ENCODE measurements around the gene ADARB2.

Gene ADARB2

DNA sequence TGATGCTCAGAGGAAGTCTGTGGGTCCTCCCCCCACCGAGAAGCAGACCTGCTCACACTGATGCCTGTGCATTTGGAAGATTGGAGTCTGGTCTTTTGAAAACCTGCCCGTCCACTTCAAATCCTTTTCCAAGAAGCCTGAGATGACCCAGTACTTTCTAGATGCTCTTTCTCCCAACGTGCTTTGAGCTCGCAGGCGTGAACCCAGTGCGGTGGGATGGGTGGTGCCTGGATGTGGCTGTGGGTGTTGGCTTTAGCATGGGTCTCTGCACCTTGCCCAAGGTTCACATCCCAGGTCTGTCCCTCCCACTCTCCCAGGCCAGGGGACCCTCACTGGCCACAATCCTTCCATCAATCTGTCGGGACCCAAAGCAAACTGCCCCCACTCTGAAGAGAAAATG lies 170.2 kb downstream of the ADARB2 start:
- no peak for DNase-seq (ENCODE audit: low read depth)

DNA sequence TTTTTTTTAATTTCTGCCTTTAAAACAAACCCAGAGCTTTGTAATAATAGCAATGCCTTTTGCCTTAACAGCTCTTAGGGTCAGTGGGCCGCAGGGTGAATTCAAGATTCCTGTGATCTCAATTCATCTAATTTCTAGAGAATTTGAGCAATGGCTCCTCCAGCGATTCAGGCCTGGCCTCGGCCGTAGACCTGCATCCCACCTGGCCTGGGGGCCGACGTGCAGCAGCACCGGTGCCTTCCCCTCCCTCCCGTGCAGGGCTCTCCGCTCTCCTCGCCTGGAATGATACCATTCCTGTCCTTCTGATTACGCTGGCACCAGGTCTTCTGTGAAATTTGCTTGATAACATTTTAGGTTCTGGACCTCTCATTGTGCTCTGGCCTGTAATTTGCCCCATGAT lies 172.5 kb downstream of the ADARB2 start:
- DNase-seq (ENCODE audit: low read depth): no peak

DNA sequence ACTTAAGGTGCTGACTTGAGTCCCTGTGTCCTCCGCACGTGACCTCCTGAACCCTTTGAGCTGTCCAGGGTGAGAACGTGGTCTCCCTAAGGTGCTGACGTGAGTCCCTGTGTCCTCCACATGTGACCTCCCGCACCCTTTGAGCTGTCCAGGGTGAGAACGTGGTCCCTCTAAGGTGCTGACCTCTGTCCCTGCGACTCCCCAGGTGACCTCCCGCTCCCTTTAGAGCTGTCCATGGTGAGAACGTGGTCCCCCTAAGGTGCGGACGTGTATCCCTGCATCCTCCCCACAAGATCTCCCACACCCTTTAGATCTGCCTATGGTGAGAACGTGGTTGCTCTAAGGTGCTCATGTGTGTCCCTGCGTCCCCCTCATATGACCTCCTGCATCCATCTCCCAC lies 174.3 kb downstream of the ADARB2 start:
- no peak for DNase-seq (ENCODE audit: low read depth)

DNA sequence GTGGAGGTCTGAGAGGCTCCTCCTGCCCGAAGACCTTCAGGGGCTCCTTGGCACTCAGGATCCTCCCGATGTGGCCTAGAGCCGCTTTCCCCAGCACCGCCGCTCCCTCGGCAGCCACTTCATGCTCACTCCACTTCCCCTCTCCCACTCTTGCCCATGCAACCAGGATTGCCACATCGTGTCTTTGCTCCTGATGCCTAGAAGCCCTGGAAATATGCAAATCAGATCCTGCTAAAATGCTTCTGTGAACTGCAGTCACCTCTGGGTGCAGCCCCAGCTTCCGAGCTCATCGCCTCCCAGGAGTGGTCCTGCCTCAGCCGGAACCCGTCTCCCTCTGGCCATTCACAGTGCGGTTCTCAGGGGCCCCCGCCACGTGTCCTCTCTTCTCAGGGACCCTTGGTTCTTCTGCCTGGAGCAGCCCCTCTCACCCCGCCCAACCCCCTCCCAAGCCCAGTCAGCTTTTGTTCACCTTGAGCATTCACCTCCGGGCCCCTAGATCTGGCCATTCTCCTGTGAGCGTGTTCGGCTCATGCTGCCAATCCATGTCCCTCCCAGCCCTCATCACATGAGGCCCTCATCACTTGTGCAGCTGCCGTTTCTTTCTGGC lies 175.5 kb downstream of the ADARB2 start:
- DNase-seq (ENCODE audit: low read depth): no peak

DNA sequence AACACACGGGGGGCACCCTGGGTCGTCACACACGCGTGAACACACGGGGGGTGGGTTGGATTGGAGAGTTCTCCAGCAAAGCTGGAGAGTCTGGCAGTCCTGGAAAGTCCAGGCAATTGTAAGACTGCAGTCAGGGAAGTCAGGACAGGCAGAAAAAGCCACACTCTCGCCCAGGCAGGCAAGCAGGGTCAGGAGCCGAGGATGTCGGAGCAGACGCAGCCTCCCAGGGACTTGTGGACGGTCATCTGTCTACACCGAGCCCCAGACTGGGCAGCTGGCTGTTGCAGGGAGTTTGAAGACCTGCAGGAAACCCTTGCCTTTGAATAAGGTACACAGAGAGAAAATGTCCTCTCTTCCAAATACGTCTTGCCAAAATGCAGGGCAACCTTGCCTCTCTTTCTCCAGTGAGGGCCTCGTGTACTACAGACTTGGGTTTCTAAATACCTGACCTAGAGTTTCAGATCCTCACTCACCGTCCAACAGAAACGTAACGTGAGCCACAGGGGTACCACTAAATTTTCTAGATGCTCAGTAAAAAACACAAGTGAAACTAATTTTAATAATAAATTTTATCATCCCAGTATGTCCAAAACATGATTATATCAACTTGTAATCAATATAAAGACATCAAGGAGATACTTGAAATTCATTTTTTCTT lies 176.7 kb downstream of the ADARB2 start:
- DNase-seq (ENCODE audit: low read depth): no peak

DNA sequence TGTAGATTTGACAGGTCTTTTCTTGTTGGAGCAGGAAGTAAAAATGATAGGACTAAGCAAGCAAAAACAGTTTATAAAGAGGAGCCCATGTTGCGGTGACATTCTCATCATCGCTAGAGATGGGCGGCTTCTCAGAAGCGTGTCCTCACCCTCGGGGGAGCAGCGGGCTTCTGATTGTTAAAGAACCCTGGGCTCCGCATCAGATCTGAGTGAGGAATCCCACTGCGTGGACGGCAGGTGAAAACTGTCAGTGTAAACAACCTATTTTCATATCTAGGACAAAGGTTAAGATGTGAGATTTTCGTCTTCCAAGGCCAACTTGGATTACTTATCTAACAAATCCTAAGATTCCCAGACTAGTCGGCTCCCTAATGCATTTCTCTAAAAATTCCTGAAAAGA lies 177.6 kb downstream of the ADARB2 start:
- no peak for DNase-seq (ENCODE audit: low read depth)

DNA sequence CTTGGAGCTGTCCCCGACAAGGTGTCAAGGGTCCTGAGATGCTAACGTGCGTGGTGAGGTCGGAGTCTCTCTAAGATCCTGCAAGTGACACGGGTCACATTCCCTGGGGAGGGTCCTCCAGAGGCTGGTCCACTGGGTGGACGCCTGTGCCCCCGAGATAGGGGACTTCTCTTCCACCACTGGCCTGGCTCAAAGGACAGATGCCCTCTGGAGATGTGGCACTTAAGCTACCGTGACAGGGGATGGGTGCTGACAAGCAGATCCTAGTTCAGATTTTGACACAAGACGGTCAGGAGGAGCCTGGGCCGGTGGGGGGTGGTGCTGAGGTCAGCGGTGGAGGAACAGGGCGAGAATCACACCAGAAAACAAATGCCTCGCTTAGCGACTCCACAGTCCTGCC lies 178.0 kb downstream of the ADARB2 start:
- DNase-seq (ENCODE audit: low read depth): no peak

DNA sequence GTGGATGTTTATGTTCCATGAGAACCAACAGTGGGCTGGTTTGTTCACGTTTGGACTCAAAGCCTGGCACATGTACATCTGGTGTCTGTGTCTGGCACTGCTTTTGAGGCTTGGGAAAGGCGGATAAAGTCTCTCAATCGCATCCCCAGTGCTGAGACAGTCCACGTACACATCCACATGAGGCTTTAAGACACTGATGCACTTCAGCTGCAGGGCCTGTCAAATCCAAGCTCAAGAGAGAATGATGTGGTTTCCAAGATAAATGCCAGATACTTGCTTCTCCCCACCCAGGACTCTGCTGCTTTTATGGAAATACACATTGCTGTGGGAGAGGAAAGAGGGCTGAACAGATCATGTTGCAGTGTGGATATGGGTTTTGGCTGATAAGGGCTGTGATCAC lies 178.4 kb downstream of the ADARB2 start:
- no peak for DNase-seq (ENCODE audit: low read depth)

DNA sequence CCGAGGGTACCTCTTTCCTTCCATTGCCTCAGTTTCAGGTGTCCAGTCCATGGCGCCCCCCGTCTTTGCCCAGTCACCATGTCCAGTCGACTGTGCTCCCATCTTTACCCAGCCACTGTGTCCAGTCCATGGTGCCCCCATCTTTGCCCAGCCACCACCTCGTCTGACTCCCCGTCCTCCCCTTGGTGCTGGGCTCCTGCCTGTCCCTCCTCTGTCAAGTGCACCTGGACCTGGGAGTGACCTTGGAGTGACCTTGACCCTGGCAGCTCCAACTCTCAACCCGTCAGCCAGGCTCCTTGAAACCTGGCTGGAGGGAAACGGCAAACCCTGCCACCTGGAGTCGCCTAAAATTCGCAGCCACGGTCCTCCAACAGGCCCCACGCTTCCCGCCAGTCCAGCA lies 180.2 kb downstream of the ADARB2 start:
- no peak for DNase-seq (ENCODE audit: low read depth)

DNA sequence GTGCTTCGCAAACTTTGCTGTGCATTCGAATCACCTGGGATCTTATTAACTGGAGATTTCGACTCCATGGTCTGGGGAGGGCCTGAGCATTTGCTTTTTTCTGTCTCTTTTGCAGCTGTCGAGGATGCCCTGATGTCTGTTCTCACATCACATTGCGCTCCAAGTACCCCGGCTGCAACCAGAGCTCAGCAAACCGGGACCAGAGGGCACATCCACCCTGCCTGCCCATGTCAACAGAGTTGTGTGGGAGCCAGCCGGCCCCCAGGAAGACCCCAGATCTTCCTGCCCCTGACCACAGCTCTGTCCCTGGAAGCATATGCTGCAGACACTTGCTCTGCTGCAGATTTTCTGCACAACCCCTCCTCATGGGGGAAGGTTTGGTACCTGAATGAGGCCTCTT lies 180.8 kb downstream of the ADARB2 start:
- no peak for DNase-seq (ENCODE audit: low read depth)

DNA sequence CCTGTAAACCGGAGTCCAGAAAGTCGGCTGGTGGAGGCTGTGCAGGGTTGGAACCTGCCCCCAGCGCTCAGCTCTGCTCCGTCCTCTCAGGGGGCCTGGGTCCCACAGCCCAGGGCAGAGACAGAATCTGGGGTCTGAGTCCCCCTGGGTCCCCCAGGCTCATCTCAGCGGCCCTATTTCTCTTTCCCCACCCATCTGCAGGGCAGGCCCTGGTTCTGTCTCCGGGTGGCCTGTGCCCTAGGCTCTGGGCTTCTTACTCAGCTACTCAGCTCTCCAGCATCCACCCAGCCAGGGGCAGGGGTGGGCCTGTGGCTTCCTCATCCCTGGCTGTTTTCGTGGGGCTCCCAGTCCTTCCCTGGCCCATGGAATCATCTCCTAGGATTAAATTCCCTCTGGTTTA lies 183.4 kb downstream of the ADARB2 start:
- DNase-seq (ENCODE audit: low read depth): no peak

DNA sequence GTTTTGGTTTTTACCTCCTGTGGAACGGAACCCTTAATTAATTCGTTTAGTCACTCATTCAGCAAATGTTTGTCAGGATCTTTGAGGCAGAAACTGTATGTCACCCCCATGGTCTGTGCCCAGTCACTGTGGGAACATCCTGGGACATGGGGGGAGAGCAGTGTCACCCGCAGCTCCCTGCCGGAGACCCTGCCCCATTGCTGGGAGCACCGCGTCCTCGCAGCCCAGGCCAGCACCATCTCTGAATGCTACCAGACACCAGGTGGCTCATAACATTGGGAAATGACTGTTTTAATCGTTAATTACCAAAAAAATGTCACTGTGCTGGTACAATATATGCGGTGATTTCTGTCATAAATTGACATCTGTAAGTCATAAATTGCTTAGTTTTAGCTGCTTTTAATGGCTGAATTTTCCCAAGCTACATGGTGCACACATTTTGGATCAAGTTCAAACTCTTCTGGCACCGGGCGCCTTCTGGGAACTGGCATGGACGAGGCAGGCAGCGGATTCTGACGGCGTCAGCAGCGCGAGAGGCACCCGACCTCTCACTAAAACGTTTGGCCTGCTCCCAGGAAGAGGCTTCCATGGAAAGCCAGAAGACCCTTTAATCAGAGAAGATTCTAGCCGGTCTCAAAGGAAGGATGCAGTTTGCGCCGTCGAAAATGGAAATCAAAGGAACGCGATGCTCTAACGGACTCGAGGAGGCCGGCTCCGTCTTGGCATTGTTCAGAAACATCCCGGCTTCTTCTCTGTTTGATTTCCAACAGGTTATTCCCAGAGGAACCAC lies 184.2 kb downstream of the ADARB2 start:
- DNase-seq (ENCODE audit: low read depth): no peak

DNA sequence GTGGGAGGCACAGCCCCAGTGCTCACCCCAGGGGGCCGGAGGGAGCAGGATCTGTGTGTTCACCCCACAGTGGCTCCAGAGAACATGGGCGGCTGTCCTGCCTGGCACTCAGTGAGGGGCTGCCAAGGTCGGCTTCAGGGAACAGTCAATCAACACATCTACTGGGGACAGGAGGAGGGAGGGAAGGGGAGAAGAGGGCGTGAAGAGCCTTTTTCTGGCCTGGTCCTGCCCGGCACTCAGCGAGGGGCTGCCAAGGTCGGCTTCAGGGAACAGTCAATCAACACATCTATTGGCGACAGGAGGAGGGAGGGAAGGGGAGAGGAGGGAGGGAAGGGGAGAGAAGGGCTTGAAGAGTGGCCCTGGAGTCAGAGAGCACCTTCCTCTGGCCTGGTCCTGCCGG lies 184.9 kb downstream of the ADARB2 start:
- DNase-seq (ENCODE audit: low read depth): no peak

DNA sequence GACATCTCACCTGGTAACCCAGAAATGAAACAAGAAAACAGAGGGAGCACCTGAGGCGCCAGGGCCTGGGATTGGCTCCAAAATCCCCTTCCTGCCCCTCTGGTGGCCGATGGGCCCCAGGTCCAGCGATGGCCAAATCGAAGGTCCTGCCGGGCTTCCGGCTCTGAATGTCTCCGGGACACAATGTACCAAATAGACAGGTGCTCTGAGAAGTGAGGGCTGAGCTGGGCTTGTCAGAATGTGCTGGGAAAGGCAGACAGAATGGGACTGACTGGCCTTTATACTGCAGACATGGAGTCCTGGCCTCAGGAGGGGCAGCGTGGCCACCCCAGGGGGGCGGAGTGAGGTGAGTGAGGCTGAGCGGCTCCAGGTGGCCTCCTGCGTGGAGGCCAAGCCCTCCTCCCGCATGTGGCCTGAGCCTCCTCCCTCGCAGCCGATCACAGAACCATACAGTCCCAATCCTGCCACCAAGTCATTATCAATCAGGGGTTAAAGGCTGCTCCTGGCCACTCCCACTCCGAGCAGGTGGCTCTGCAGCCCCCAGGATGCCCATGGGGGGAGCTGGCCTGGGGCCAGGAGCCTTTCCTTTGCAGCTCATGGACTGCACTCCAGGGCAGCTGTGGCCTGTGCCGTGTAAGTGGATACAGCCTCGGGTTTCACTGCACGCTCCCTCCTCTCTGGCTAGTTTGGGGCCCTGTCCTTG lies 185.5 kb downstream of the ADARB2 start:
- no peak for DNase-seq (ENCODE audit: low read depth)

DNA sequence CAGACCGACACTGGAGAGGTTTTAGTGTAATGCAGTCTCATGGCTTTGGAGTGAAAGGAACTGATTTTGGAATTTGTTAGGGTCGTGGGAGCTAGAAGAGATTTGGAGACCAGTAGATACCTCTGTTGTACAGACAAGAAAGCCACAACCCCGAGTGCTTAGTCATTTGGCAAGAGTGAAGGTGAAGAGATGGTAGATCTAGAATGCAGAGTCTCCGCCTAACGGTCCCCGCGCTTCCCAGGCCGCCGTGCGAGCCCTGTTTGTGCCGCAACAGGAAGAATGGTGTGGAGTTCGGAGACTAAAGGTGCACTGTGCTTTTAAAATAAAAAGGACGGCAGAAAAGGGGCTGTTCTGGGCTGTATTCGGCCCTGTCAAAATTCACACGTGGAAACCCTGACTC lies 186.7 kb downstream of the ADARB2 start:
- no peak for DNase-seq (ENCODE audit: low read depth)

DNA sequence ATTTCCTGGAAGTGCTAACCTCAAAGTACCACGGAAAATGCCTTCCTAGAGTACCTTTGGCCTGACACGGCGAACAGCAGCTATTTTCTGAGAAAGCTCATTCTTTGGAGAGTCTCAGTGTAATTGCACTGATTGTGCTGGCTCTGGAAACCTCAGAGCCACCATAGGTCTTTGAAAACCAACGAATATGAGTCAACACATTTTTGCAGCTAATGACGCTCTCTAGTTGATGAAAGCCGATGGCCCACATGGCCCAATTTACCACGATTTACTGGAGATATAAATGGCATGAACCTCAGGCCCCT lies 187.1 kb downstream of the ADARB2 start:
- no peak for DNase-seq (ENCODE audit: low read depth)

DNA sequence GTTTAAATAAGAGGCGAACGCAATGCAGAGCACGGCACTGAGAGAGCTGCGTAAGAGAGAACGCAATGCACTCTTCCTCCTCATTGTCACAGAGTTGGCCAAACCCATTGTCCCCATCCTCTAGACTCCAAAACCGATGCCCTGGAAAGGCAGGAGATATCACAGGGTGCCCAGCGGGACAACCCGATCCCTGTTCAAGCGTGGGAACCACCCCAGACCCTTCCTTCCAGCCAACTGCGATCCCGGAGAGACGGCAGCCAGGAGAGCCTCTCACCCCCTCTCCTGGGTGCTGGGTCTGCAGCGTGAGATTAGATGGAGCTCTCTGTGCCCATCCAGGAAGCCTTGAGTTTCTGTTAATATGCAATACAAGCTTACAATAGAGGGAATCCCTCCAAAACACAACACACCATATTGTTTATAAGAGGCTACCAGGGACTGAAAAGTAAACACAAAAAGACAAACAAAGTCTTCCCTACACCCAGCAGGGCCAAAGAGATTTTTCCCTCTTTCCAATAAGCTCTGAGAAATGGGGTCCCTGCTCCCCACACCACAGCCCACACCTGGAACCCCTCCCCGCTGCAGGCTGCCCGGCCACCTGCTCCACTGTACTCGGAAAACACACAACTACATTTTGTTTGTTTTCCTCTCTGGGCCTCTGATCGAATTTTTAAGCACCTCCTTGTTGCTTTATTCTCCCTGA lies 187.6 kb downstream of the ADARB2 start:
- DNase-seq (ENCODE audit: low read depth): no peak

DNA sequence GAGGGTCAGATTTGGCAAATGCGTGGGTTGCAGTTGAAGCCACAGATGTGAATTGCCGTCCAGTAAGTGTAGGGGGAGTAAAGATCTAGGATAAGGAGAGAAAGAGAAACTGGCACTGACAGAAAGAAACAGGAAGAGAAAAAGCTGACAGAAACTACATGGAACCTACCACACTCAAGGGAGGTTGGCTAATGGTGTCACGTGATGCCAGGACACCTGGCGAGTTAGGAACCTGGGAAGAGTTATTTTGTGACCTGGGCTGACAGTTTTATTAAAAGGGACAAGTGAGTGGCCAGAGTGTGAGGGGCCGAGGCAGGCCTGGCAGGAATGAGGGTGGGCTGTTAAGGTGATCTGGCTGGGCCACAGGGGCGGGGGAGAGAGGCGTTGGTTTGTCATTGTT lies 188.7 kb downstream of the ADARB2 start:
- DNase-seq (ENCODE audit: low read depth): no peak

DNA sequence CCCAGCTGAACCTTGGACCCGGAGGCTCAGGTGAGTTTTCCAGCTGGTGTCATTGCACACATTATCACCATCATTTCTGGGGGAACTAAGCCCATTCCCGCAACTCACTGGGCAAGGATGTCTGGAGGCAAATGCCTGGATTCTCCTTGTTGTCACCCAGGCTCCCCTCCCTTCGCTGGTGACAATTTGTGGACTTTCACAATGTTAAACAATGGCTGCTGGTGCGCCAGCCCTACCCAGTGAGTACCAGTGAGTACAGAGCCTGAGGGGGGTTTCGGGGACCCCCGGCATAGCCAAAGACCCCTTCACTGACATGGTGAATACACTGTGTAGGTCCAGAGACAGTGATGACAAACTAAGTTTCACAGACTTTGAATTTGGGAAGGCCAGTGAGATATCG lies 189.2 kb downstream of the ADARB2 start:
- no peak for DNase-seq (ENCODE audit: low read depth)

DNA sequence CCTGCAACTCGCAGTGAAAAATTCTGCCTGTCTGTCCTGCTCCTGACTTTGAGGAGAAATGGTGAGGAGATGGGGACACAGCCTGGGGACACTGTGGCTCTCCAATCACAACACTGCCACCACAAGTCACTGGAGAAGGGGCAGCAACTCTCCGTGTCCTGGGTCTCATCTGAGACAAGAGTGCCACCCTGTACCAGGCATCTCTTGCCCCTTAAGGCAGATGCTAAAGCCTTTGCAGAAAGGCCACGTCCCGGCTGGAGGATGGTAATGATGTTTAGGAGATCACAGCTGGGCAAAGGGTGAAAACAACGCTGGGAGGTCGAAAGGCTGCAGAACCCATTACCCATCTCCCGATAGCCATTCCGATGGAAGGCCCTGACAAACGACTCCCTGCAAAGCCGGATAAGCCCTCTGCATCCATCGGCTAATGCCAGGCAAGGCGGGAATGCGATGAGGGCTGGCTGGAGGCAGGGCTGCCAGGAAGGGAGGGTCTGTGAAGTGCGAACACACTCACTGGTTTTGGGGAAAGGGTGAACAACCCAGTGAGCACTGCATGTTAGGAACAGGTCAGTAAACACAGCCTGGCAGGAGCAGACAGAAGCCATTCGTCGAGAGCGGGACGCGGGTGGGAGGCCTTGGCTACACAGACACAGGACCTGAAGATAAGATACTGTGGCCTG lies 190.8 kb downstream of the ADARB2 start:
- no peak for DNase-seq (ENCODE audit: low read depth)

DNA sequence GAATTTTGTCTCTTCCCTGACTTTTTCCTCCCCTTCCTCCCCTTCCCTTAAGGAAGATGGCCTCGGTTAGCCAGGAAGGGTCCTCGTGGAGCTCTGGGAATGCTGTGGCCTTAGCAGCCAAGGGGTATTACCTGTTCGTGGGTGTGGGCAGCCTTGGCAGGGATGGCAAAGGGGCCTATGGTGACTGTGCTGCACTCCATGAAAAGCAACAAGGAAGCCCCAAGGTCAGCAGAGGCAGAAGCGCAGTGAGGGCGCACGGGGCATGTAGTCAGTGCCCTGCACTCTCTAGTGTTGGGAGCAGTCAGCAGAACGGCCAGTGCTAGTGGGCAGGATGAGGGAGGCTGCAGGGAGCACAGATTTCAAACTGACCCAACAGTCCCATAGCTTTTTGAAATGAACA lies 191.8 kb downstream of the ADARB2 start:
- no peak for DNase-seq (ENCODE audit: low read depth)

DNA sequence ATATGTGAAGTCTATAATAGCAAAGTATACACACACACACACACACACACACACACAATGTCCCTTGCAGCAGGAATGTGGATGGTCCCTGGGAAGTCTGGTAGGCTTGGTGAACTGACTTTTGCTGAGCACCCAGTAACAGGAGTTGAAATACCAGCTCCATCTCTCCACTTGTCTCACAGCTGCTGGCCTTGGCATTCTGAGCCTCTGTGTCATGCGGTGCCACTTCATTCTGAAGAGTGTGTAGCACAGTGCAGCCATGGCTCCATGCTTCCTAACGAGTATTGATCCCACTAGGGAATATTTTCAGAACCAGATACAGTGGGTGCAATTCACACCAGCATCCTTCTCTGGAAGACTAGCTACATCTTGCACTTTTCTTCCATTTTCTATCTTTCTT lies 192.4 kb downstream of the ADARB2 start:
- no peak for DNase-seq (ENCODE audit: low read depth)
